Activated CD8-positive, alpha-beta memory T cell treated with anti-CD3 and anti-CD28 coated beads for 4 hours (primary cell): ENCODE data around the gene CLEC18C.
"Not testable (repeated sequence)": the region's sequence is repeated elsewhere in the genome, so short reads cannot be mapped to it uniquely, and the experiment has no call there.

ENCODE experiments used
- DNase-seq, 2 donors: peaks; one replicate each; pipeline ENCODE4 v3.0.0-alpha.2; 2020; ENCODE audit warnings: low read depth in 2 of 2

The CLEC18C gene

DNA sequence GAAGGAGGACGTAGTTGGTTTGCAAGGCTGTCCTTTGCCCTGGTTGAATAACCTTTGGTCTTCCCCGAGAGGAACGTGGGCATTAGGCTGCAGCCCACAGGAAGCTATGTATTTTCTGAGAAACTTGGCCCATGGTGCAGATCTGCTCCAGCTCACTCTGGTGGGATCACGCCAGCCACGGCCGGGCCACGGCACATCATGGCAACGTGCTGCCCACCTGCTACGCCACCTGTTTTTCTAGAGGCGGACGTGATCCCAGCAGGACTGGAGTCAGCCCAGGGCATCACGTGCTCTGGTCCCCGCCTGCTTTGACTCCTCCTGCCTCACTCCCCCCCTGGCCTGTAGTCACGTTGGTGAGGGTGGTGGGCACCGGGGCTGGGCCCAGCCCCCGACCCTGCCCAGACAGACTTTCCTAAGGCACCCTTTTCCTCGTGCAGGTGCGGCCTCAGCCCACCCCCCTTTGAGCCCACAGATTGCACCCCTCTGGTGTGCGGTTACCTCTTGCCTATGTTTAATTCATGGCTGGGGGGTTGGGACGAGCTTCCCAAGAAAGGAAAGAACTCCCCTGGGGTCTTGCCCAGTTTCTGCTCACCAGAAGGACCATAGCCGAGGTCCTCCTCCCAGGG, at the start of gene CLEC18C:
Gene CLEC18C, plus strand, starts transcription at position 576 of the 626 bp plus-strand sequence. CDS start 492 bp downstream, outside the sequence.
- DNase-seq, result not testable (repeated sequence)

DNA sequence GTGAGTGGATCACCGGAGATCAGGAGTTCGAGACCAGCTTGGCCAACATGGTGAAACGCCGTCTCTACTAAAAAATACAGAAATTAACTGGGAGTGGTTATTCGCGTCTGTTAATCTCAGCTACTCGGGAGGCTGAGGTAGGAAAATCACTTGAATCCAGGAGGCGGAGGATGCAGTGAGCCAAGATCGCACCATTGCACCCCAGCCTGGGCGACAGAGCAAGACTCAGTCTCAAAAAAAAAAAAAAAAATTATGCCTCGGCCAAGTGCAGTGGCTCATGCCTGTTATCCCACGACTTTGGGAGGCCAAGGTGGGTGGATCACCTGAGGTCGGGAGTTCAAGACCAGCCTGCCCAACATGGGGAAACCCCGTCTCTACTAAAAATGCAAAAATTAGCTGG, 49.8 kb upstream of the CLEC18C start:
- DNase-seq, result not testable (repeated sequence)

DNA sequence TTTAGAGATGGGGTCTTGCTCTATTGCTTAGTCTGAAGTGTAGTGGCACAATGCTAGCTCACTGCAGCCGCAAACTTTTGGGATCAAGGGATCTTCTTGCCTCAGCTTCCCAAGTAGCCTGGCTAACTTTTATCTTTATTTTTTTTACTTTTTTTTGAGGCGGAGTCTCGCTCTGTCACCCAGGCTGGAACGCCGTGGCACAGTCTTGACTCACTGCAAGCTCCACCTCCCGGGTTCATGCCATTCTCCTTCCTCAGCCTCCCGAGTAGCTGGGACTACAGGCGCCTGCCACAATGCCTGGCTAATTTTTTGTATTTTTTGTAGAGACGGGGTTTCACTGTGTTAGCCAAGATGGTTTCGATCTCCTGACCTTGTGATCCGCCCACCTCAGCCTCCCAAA, 47.4 kb upstream of the CLEC18C start:
- DNase-seq, result not testable (repeated sequence)

- DNase-seq, result not testable (repeated sequence)
These were observed 45.9 kb upstream of the CLEC18C start for GRCh38 chr16:70127706-70128105.

DNA sequence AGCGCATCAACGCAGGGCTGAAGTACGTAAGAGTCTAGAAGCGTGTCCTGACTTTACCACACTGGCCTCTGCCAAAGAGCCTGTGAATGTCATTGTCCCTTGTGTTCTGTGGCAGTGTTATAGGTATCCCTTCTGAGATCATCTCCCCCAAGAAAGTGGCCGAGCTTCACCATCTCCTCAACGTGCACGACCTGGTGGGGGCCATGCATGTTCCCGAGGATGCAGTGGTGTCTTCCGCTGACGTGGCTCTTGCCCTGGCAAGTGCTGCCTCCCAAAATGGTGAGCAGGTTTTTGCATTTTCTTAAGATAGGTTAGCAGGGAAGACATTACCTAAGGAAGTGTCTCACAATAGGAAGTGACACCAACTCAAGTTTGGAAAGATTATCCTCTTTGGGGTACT, 44.7 kb upstream of the CLEC18C start:
- not testable (repeated sequence) for DNase-seq

- not testable (repeated sequence) for DNase-seq
These were observed 37.8 kb upstream of the CLEC18C start for GRCh38 chr16:70135796-70136195.

- not testable (repeated sequence) for DNase-seq
These were observed 37.0 kb upstream of the CLEC18C start for GRCh38 chr16:70136595-70136994.

DNA sequence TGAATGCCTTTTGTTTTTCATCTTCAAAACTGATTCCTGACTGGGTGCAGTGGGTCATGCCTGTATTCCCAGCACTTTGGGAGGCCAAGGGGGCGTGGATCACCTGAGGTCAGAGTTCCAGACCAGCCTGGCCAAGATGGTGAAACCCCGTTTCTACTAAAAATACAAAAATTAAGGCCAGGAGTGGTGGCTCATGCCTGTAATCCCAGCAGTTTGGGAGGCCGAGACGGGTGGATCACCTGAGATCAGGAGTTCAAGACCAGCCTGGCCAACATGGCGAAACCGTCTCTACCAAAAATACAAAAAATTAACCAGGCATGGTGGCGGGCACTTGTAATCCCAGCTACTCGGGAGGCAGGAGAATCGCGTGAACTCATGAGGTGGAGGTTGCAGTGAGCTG, 30.8 kb upstream of the CLEC18C start:
- not testable (repeated sequence) for DNase-seq

- DNase-seq, result not testable (repeated sequence)
These were observed 30.2 kb upstream of the CLEC18C start for GRCh38 chr16:70143231-70143895.

- DNase-seq, result not testable (repeated sequence)
These were observed 25.7 kb upstream of the CLEC18C start for GRCh38 chr16:70147853-70148252.

DNA sequence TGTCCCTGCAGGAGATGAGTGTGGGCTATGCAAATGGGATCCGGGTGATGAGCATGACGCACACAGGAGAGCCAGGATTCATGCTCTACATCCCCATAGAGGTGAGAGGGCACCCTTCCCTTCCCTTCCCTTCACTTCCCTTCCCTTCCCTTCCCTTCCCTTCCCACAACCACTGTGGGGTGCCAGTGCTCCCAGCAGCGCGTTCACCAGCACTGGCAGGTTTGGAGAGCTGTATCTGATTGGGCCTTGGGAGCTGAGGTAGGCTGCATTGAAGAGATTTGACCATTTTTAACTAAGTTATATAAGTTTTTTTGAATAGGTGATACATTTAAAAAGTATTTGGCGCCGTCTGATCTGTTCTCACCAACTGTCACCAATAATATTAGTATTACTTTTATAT, 25.1 kb upstream of the CLEC18C start:
- not testable (repeated sequence) for DNase-seq

GRCh38 chr16:70149296-70149695, 24.3 kb upstream of the CLEC18C start:
- DNase-seq, result not testable (repeated sequence)

GRCh38 chr16:70151391-70151790, 22.2 kb upstream of the CLEC18C start:
- DNase-seq, result no peak

DNA sequence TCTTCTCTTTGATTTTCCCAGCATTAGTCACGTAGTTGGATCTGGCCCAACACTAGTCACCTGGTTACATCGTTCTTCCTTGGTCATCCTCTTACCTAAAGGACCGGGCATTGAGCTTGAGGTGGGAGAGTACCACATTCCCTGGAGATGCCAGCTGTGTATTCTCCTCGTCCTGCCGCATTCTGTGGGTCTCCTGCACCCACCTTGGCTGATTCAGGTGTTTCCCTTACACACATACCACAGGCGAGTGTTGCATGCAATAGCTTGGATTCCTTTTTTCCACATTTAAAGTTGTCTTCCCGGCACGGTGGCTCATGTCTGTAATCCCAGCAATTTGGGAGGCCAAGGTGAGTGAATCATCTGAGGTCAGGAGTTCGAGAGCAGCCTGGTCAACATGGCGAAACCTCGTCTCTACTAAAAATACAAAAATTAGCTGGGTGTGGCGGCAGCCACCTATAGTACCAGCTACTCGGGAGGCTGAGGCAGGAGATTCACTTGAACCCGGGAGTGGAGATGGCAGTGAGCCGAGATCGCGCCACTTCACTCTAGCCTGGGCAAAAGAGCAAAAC, 21.6 kb upstream of the CLEC18C start:
- DNase-seq, result no peak

DNA sequence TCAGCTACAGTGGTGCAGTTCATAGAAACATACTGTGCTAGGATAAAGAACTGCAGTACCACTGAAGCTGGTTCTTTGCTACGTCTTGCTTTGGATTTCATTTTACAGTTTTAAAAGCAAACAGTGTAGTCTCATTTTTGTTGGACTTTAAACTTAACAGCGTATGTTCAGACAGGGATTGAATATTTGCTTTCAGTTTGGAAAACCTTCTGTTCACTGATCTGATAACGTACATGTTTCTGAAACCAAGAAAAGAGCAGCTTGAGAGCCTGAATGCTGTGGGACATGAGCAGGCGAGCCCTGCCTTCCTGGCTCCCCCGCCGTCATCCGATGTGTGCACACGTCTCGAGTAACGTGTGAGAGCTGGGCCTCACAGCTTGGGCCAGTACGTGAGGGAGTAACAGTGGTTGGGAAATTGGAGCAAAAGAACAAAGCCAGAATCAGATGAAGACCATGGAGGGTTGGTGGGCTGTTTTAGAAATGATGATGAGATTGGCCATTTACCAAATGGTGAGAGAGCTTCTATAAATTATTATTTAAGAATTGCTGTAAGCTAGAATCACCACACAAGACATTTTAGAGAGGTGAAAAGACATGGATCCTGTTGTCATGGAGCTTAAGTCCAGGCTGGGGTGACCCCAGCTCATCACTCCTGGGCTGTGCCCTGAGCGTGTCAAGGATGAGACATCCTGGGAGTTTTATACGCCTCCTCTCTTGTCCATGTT, 20.8 kb upstream of the CLEC18C start:
- no peak for DNase-seq

- DNase-seq, result not testable (repeated sequence)
These were observed 18.9 kb upstream of the CLEC18C start for GRCh38 chr16:70154736-70155135.

DNA sequence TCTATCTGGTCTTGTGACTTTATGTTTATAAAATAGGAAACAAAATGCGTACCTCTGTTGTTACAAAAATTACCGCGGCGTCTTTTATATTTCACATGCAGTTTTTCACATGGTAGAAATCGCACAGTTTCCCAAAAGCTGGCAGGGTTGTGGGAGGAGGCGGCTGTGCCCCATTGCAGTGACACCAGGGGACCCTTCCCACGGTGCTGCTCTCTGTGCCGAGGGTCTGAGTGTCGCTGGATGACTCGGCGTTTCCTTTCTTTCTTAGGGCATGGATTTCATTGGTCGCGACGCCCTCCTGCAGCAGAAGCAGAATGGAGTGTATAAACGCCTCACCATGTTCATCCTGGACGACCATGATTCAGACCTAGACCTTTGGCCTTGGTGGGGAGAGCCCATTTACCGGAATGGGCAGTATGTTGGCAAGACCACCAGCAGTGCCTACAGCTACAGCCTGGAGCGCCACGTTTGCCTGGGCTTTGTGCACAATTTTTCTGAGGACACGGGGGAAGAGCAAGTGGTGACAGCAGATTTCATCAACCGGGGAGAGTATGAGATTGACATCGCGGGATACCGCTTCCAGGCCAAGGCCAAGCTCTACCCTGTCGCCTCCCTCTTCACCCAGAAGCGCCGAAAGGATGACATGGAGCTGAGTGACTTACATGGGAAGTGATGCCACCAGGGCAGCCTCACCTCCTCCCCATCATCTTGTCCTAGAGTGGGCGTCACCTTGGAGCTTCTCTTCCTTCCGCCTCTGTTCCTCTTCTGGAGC, 17.2 kb upstream of the CLEC18C start:
- no peak for DNase-seq

DNA sequence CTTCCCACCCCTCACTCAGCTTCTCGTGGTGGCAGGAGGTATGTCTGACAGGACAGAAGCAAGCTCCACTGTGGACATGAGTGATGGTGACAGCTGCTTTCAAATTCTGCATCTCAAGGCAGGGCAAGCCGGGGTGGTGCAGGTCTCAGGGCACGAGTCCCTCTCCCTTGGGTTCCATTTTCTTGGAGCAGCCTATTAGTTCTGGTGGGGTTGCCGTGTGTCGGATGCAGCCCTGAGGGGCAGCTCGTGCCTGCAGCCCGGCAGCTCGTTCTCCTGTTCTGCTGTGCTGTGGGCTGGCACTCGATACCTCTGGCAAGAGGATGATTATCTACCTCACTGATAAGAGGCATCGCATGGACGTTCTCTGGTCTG, 16.5 kb upstream of the CLEC18C start:
- DNase-seq, result no peak

- DNase-seq, result no peak
These were observed 15.9 kb upstream of the CLEC18C start for GRCh38 chr16:70157477-70158260.

DNA sequence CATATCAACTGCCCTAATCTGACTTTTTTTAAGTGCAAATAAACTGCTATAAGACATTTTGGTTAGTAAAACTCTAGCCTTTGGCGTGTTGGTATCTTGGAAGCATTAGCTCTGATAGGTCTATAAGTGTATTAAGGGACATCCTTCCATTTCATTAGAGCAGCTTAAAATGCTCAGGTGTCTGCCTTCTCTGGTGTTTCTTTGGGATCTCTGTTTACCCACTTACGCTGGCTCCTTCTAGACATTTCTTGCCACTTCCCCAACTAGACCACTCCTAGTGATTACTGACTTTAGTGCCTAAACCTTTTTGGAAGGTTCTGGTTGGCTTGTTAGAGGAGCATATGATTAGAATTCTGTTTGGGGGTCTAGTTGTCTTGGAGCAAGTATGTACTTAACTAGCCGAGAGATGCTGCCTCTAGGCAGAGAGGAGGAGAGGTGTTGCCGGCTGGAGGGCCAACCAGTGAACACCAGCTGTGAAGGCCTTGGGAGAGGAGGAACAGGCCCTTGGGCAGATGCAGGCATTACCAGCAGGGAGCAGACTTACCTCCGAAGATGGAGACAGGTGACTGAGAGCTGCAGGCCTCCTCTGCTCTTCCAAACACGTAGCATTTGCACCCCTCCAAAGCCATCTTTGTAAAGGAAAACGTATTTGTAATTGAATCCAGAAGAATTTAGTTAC, 15.2 kb upstream of the CLEC18C start:
- DNase-seq, result no peak
